HepG2 (cell line): ENCODE results near the gene SESN1. TPM values are rescaled to one million over a fixed set of nuclear protein-coding genes. Genes with fewer than 3 reads are reported as not detected.

Source experiments
- CREBL2 ChIP-seq: sonication (generic); formaldehyde crosslinking; IDR thresholded peaks from 2 replicates; pipeline ENCODE4 v1.8.1; 2023; ENCODE audit warnings: missing genetic modification reagents, mild to moderate bottlenecking, borderline replicate concordance
- CSRNP1 ChIP-seq: sonication (generic); formaldehyde crosslinking; IDR thresholded peaks from 2 replicates; pipeline ENCODE4 v1.8.1; 2023; ENCODE audit warnings: mild to moderate bottlenecking, missing genetic modification reagents
- GFI1 ChIP-seq: sonication (generic); formaldehyde crosslinking; IDR thresholded peaks from 2 replicates; pipeline ENCODE4 v1.5.0; 2020; ENCODE audit warnings: missing genetic modification reagents, mild to moderate bottlenecking, borderline replicate concordance
- NR2C2 ChIP-seq: sonication (generic); formaldehyde crosslinking; IDR thresholded peaks from 2 replicates; pipeline ENCODE4 v1.4.0; 2020; ENCODE audit warnings: missing genetic modification reagents, mild to moderate bottlenecking, moderate library complexity, borderline replicate concordance
- POGK ChIP-seq: sonication (generic); formaldehyde crosslinking; conservative IDR thresholded peaks from 2 replicates; pipeline ENCODE4 v1.8.0; 2022; ENCODE audit warnings: mild to moderate bottlenecking, moderate library complexity, missing genetic modification reagents
- REST ChIP-seq, 2 experiments: IDR thresholded peaks; 2 replicates each; pipeline ENCODE4 v1.6.1; 2011 to 2012; ENCODE audit warnings: low read length in 2 of 2, borderline replicate concordance in 1 of 2, low read depth in 1 of 2, mild to moderate bottlenecking in 1 of 2, moderate library complexity in 1 of 2
- SP4 ChIP-seq: sonication (generic); formaldehyde crosslinking; IDR thresholded peaks from 2 replicates; pipeline ENCODE4 v1.8.1; 2023; ENCODE audit warnings: mild to moderate bottlenecking, missing genetic modification reagents
- TOPORS ChIP-seq: sonication (generic); formaldehyde crosslinking; IDR thresholded peaks from 2 replicates; pipeline ENCODE4 v1.8.0; 2023; ENCODE audit warnings: mild to moderate bottlenecking, missing genetic modification reagents
- ZMYM4 ChIP-seq: sonication (generic); formaldehyde crosslinking; IDR thresholded peaks from 2 replicates; pipeline ENCODE4 v1.8.1; 2023; ENCODE audit warnings: mild to moderate bottlenecking, missing genetic modification reagents
- ZNF451 ChIP-seq: sonication (generic); formaldehyde crosslinking; IDR thresholded peaks from 2 replicates; pipeline ENCODE4 v1.5.0; 2020; ENCODE audit warnings: mild to moderate bottlenecking, missing genetic modification reagents
- polyA plus RNA-seq, 8 experiments: library from polyadenylated mRNA; depleted of rRNA in 3 of 8; stranded (reverse) in 7 of 8; unstranded in 1 of 8; fragments of >200 nt; fragmentation: Illumina TruSeq in 4 of 8; extraction: Trizol in 4 of 8; gene quantifications; 2 replicates each; pipeline versions ENCODE4 v1.2.1 to v1.2.3, GENCODE V29; 2011 to 2016; ENCODE audit warnings: low read depth in 4 of 8, missing spikeins in 1 of 8, mixed read lengths in 1 of 8; ENCODE audit not compliant: insufficient read depth in 1 of 8
- total RNA-seq, 5 experiments: library from RNA; depleted of rRNA; stranded (reverse); fragments of >200 nt; fragmentation: Illumina TruSeq; extraction: Trizol; gene quantifications; 2 replicates each; pipeline ENCODE4 v1.2.3, GENCODE V29; 2016; ENCODE audit warnings: low read depth in 1 of 5
- TF ChIP-seq, protein P1 (sequence below): IDR thresholded peaks from 2 replicates; pipeline ENCODE4 v1.6.1; 2016; ENCODE audit warnings: control low read depth
- TF ChIP-seq, protein P2 (sequence below): sonication (generic); formaldehyde crosslinking; IDR thresholded peaks from 2 replicates; pipeline ENCODE4 v1.5.1; 2020; ENCODE audit warnings: missing genetic modification reagents, mild to moderate bottlenecking, borderline replicate concordance
- TF ChIP-seq, protein P3 (sequence below): IDR thresholded peaks from 2 replicates; pipeline ENCODE4 v1.4.0; 2020; ENCODE audit warnings: mild to moderate bottlenecking, missing genetic modification reagents

The SESN1 gene
- total and polyA plus RNA-seq, 2 of the 13 experiments (the other 11 are each of a cell fraction or from before 2014, with no cell fraction given), result 24.9 to 44.7 TPM

- TF ChIP-seq REST (IDR thresholded peaks at IDR 0.05; ENCODE audit: borderline replicate concordance in 1 of 2, low read depth in 1 of 2, low read length in 2 of 2), result no peak
- TF ChIP-seq, protein P1, sequence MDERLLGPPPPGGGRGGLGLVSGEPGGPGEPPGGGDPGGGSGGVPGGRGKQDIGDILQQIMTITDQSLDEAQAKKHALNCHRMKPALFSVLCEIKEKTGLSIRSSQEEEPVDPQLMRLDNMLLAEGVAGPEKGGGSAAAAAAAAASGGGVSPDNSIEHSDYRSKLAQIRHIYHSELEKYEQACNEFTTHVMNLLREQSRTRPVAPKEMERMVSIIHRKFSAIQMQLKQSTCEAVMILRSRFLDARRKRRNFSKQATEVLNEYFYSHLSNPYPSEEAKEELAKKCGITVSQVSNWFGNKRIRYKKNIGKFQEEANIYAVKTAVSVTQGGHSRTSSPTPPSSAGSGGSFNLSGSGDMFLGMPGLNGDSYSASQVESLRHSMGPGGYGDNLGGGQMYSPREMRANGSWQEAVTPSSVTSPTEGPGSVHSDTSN, result peak; percentile 93
- peak; percentile 45; the same call in 1 of the 2 replicates for TF ChIP-seq CREBL2 (CRISPR knock-in tag)
- peak; percentile 99 for TF ChIP-seq SP4 (CRISPR knock-in tag)
- TF ChIP-seq, protein P2, sequence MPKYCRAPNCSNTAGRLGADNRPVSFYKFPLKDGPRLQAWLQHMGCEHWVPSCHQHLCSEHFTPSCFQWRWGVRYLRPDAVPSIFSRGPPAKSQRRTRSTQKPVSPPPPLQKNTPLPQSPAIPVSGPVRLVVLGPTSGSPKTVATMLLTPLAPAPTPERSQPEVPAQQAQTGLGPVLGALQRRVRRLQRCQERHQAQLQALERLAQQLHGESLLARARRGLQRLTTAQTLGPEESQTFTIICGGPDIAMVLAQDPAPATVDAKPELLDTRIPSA (CRISPR knock-in tag), result 0 out of 2 replicates have a peak, but pooled peaks have one; percentile 53
- TF ChIP-seq TOPORS (CRISPR knock-in tag), result peak; percentile 84; the same call in 1 of the 2 replicates
- peak; percentile 72; the same call in 1 of the 2 replicates for TF ChIP-seq ZMYM4 (CRISPR knock-in tag)
- TF ChIP-seq CSRNP1 (CRISPR knock-in tag), result peak; percentile 71; the same call in 1 of the 2 replicates
- TF ChIP-seq POGK, result peak; percentile 79; the same call in 1 of the 2 replicates
- TF ChIP-seq NR2C2, result peak; percentile 62
- TF ChIP-seq ZNF451 (CRISPR knock-in tag), result peak; percentile 53; the same call in 1 of the 2 replicates
- TF ChIP-seq, protein P3, sequence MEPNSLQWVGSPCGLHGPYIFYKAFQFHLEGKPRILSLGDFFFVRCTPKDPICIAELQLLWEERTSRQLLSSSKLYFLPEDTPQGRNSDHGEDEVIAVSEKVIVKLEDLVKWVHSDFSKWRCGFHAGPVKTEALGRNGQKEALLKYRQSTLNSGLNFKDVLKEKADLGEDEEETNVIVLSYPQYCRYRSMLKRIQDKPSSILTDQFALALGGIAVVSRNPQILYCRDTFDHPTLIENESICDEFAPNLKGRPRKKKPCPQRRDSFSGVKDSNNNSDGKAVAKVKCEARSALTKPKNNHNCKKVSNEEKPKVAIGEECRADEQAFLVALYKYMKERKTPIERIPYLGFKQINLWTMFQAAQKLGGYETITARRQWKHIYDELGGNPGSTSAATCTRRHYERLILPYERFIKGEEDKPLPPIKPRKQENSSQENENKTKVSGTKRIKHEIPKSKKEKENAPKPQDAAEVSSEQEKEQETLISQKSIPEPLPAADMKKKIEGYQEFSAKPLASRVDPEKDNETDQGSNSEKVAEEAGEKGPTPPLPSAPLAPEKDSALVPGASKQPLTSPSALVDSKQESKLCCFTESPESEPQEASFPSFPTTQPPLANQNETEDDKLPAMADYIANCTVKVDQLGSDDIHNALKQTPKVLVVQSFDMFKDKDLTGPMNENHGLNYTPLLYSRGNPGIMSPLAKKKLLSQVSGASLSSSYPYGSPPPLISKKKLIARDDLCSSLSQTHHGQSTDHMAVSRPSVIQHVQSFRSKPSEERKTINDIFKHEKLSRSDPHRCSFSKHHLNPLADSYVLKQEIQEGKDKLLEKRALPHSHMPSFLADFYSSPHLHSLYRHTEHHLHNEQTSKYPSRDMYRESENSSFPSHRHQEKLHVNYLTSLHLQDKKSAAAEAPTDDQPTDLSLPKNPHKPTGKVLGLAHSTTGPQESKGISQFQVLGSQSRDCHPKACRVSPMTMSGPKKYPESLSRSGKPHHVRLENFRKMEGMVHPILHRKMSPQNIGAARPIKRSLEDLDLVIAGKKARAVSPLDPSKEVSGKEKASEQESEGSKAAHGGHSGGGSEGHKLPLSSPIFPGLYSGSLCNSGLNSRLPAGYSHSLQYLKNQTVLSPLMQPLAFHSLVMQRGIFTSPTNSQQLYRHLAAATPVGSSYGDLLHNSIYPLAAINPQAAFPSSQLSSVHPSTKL (CRISPR knock-in tag), result peak; percentile 6; the same call in 1 of the 2 replicates
- no peak for TF ChIP-seq GFI1 (CRISPR knock-in tag)
These were observed 85.2 kb downstream of the SESN1 start (continued) for GRCh38 chr6:109009236-109009961.
